Adrenal gland (tissue), 12 donors: Measurements from ENCODE around the gene COL6A3. TPM values are rescaled to one million over a fixed set of nuclear protein-coding genes. Genes with fewer than 3 reads are reported as not detected.

Experiments used
- DNase-seq, 7 donors: peaks; one replicate each; pipeline ENCODE4 v3.0.0-alpha.2; 2019 to 2020
- H3K27ac ChIP-seq, 5 donors: fragments of 200-600 bp; sonication (generic) in 4 of 5; 1 replicate in 3 of 5; 2 replicates in 2 of 5; pipeline versions ENCODE4 v1.5.1 to v1.8.0; 2016 to 2020; ENCODE audit warnings: mild to moderate bottlenecking in 1 of 5
- H3K27me3 ChIP-seq: fragments of 200-600 bp; 2 replicates; pipeline ENCODE4 v1.8.0; 2021
- H3K36me3 ChIP-seq, 2 donors: fragments of 200-600 bp; replicated peaks in 1 of 2; 1 replicate in 1 of 2; 2 replicates in 1 of 2; pipeline versions ENCODE4 v1.5.1 to v1.8.0; 2018 to 2022
- H3K4me1 ChIP-seq, 2 donors: fragments of 200-600 bp; replicated peaks in 1 of 2; 1 replicate in 1 of 2; 2 replicates in 1 of 2; pipeline versions ENCODE4 v1.5.1 to v1.8.0; 2018 to 2021
- H3K4me3 ChIP-seq, 4 donors: fragments of 200-600 bp; sonication (generic) in 3 of 4; one replicate each; pipeline ENCODE4 v1.5.1; 2016 to 2018
- H3K9me3 ChIP-seq, 3 donors: fragments of 200-600 bp; sonication (generic) in 1 of 3; replicated peaks in 1 of 3; 1 replicate in 2 of 3; 2 replicates in 1 of 3; pipeline versions ENCODE4 v1.5.1 to v1.8.0; 2016 to 2021
- CTCF ChIP-seq, 6 experiments: fragments of 450-650 bp in 4 of 6; fragments of 200-600 bp in 2 of 6; sonication (generic) in 1 of 6; IDR thresholded peaks; 1 replicate in 5 of 6; 2 replicates in 1 of 6; pipeline versions ENCODE4 v1.5.1 to v1.8.0; 2016 to 2021; ENCODE audit warnings: antibody characterized with exemption in 6 of 6, mild to moderate bottlenecking in 2 of 6, moderate library complexity in 1 of 6
- POLR2A ChIP-seq, 2 donors: fragments of 450-650 bp; IDR thresholded peaks; one replicate each; pipeline ENCODE4 v1.6.1; 2017; ENCODE audit warnings: antibody characterized with exemption in 2 of 2, mild to moderate bottlenecking in 2 of 2, moderate library complexity in 1 of 2
- WGBS, 4 donors: extraction: QIAGEN DNeasy Blood & Tissue Kit in 2 of 4; methylation state at CpG; one replicate each; pipeline versions ENCODE4 v1.1.5 to v1.1.7; 2013 to 2017; 5-methylcytosine and 5-hydroxymethylcytosine counted together
- intact Hi-C, 2 donors: fragments of 100-400 bp; cut with DNase I; formaldehyde crosslinking; loops; one replicate each; pipeline versions ENCODE4 v1.14.1 to v1.15.0; 2022 to 2023
- polyA plus RNA-seq, 3 donors: library from polyadenylated mRNA; stranded (reverse); fragments of 200-250 nt in 2 of 3; fragments of 350-450 nt in 1 of 3; fragmentation: Illumina TruSeq in 1 of 3; extraction: RNeasy Lipid Tissue Mini Kit (QIAGEN cat#74804) in 1 of 3; gene quantifications; one replicate each; pipeline ENCODE4 v1.2.3, GENCODE V29; 2013 to 2014
- total RNA-seq, 9 donors: library from RNA; depleted of rRNA in 4 of 9; stranded (reverse); fragments of >200 nt in 4 of 9; fragments of 120-200 nt in 1 of 9; fragmentation: NEBNext Ultra II Directional in 1 of 9; extraction: Animal tissue kit (Norgen Biotek cat#: 25700) in 1 of 9; gene quantifications; one replicate each; pipeline versions ENCODE4 v1.1.0 to v1.2.4, GENCODE V29; 2013 to 2023
- donor health status: healthy with polysubstance abuse.
- donor health status: Bipolar disorder and iron deficiency.
- donor health status: DM: yes; HTN: yes; CAD: no.
- donor health status: DM: no; HTN: no; CAD: no.
- donor health status: DM: no; HTN: no; CAD: no.
- donor health status: DM: yes; HTN: yes; CAD: no.

COL6A3 gene
- total and polyA plus RNA-seq, 12 donors = 15.5 to 69.4 (median 33.1) TPM

- no peak for DNase-seq
- Histone ChIP-seq H3K4me1 (no peaks in the 10 kb centered on the region), H3K9me3 (no peaks in the 10 kb centered on the region), H3K4me3 (no peak overlapping the region), H3K27me3 (no peaks in the 10 kb centered on the region), H3K36me3 (no peaks in the 10 kb centered on the region), H3K27ac (no peak overlapping the region)
- 50 to 80% (median 57%) methylated on average over 2 of the region's 2 CpGs for WGBS, 4 donors
- no peak for TF ChIP-seq POLR2A (IDR thresholded peaks at IDR 0.05)
- TF ChIP-seq CTCF (IDR thresholded peaks at IDR 0.05) = no peak
- intact Hi-C loops = no loop called here
Measured at GRCh38 chr2:237397072-237397471, 16.9 kb downstream of the COL6A3 start.

GRCh38 chr2:237393523-237393922 is 20.4 kb downstream of the COL6A3 start:
- intact Hi-C loops = no loop called here
- Histone ChIP-seq H3K27ac (no peak overlapping the region), H3K27me3 (no peaks in the 10 kb centered on the region), H3K4me3 (no peak overlapping the region), H3K9me3 (no peaks in the 10 kb centered on the region), H3K36me3 (no peaks in the 10 kb centered on the region), H3K4me1 (no peaks in the 10 kb centered on the region)
- DNase-seq = no peak
- no peak for TF ChIP-seq POLR2A (IDR thresholded peaks at IDR 0.05)
- no peak for TF ChIP-seq CTCF (IDR thresholded peaks at IDR 0.05)
- WGBS, 4 donors = 90 to 93% (median 93%) methylated on average over 4 of the region's 4 CpGs

- TF ChIP-seq POLR2A (IDR thresholded peaks at IDR 0.05) (no peak), CTCF (IDR thresholded peaks at IDR 0.05) (no peak)
- H3K4me3 ChIP-seq = no peak overlapping the region
- 91 to 96% (median 95%) methylated on average over 1 of the region's 1 CpG for WGBS, 4 donors
- no peak overlapping the region for H3K27ac ChIP-seq
- no peak for DNase-seq
- intact Hi-C loops = no loop called here
- H3K27me3 ChIP-seq = no peaks in the 10 kb centered on the region
- no peaks in the 10 kb centered on the region for H3K4me1 ChIP-seq
- H3K9me3 ChIP-seq = no peaks in the 10 kb centered on the region
- no peaks in the 10 kb centered on the region for H3K36me3 ChIP-seq
Measured at GRCh38 chr2:237392186-237392585, 21.8 kb downstream of the COL6A3 start.

- Histone ChIP-seq H3K4me3 (no peak overlapping the region), H3K36me3 (no peaks in the 10 kb centered on the region), H3K27ac (no peak overlapping the region), H3K9me3 (no peaks in the 10 kb centered on the region), H3K27me3 (no peaks in the 10 kb centered on the region), H3K4me1 (no peaks in the 10 kb centered on the region)
- TF ChIP-seq CTCF (IDR thresholded peaks at IDR 0.05) = no peak
- TF ChIP-seq POLR2A (IDR thresholded peaks at IDR 0.05) = no peak
- 62 to 70% (median 67%) methylated on average over 5 of the region's 5 CpGs for WGBS, 4 donors
- intact Hi-C loops = no loop called here
- DNase-seq = no peak
Measured at GRCh38 chr2:237391140-237391539, 22.8 kb downstream of the COL6A3 start.
